Activated CD8-positive, alpha-beta T cell treated with anti-CD3 and anti-CD28 coated beads for 36 hours (primary cell): ENCODE results near the gene PRKAR1A. TPM values are rescaled to one million over a fixed set of nuclear protein-coding genes. Genes with fewer than 3 reads are reported as not detected.

Experiments
- ATAC-seq: fragments of 200-7000 bp; cut with Tn5 transposase; one replicate; pipeline ENCODE4 v1.10.0; 2021; ENCODE audit warnings: mild to moderate bottlenecking, moderate library complexity
- CTCF ChIA-PET: fragments of 350-600 bp; sonication (Branson Sonifier 250); formaldehyde crosslinking; loops from one replicate; lab custom pipeline; 2021; ENCODE audit warnings: antibody characterized with exemption; lab: Charles Lee
- POLR2A ChIA-PET: fragments of 350-600 bp; sonication (Branson Sonifier 250); formaldehyde crosslinking; loops from one replicate; lab custom pipeline; 2021; ENCODE audit warnings: antibody characterized with exemption; lab: Charles Lee
- DNase-seq: peaks from one replicate; pipeline ENCODE4 v3.0.0-alpha.2; 2020
- H3K27ac Mint-ChIP-seq: one replicate; pipeline ENCODE4 v1.8.0; 2021; ENCODE audit warnings: mild to moderate bottlenecking, mixed read lengths
- H3K27me3 Mint-ChIP-seq: one replicate; pipeline ENCODE4 v1.8.0; 2021; ENCODE audit warnings: mixed read lengths
- H3K36me3 Mint-ChIP-seq: one replicate; pipeline ENCODE4 v1.8.0; 2021; ENCODE audit warnings: low read depth, mixed read lengths
- H3K4me1 Mint-ChIP-seq: one replicate; pipeline ENCODE4 v1.8.0; 2021; ENCODE audit warnings: low read depth, mixed read lengths
- H3K4me3 Mint-ChIP-seq: one replicate; pipeline ENCODE4 v1.8.0; 2021; ENCODE audit warnings: mild to moderate bottlenecking, moderate library complexity, mixed read lengths
- H3K9me3 Mint-ChIP-seq: one replicate; pipeline ENCODE4 v1.8.0; 2021; ENCODE audit warnings: mixed read lengths
- intact Hi-C: fragments of 100-400 bp; cut with micrococcal nuclease; formaldehyde crosslinking; loops from one replicate; pipeline ENCODE4 v1.10.0; 2022
- total RNA-seq, 2 experiments: library from RNA; stranded (reverse); gene quantifications; one replicate each; pipeline ENCODE4 v1.2.3, GENCODE V29; 2021
- TF ChIP-seq, protein P1 (sequence below): fragments of 200-600 bp; IDR thresholded peaks from one replicate; pipeline ENCODE4 v1.8.0; 2022; ENCODE audit warnings: antibody characterized with exemption, mild to moderate bottlenecking

PRKAR1A gene
- total RNA-seq, 2 experiments from 2014 or later: 157 to 168 TPM

DNA sequence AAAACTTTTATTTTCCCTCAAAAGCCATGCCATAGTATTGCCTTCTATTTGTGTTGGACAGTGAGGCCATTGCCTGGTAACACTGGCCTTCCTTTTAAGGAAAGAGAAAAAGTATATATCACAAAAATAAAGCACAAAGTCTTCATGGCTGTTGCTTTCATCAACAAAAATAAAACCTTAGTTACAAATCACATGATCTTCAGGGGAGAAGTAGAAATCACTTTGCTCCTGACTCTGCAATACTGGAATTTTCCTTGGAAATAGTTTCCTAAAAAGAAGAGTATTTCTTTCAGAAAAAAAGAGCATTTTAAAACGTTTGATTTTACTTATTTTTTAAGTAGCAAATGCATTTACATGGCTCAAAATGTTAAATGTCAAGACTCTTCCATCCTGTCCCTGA, 47.1 kb downstream of the PRKAR1A start:
- TF ChIP-seq, protein P1, sequence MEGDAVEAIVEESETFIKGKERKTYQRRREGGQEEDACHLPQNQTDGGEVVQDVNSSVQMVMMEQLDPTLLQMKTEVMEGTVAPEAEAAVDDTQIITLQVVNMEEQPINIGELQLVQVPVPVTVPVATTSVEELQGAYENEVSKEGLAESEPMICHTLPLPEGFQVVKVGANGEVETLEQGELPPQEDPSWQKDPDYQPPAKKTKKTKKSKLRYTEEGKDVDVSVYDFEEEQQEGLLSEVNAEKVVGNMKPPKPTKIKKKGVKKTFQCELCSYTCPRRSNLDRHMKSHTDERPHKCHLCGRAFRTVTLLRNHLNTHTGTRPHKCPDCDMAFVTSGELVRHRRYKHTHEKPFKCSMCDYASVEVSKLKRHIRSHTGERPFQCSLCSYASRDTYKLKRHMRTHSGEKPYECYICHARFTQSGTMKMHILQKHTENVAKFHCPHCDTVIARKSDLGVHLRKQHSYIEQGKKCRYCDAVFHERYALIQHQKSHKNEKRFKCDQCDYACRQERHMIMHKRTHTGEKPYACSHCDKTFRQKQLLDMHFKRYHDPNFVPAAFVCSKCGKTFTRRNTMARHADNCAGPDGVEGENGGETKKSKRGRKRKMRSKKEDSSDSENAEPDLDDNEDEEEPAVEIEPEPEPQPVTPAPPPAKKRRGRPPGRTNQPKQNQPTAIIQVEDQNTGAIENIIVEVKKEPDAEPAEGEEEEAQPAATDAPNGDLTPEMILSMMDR: no peak
- no peaks in the 10 kb centered on the region for H3K4me1 Mint-ChIP-seq
- no peak for DNase-seq
- no peaks in the 10 kb centered on the region for H3K9me3 Mint-ChIP-seq
- no peak overlapping the region for H3K27ac Mint-ChIP-seq
- ChIA-PET POLR2A (no interaction called here), CTCF (no interaction called here)
- no peak overlapping the region for H3K4me3 Mint-ChIP-seq
- no peak for ATAC-seq
- no peaks in the 10 kb centered on the region for H3K27me3 Mint-ChIP-seq
- H3K36me3 Mint-ChIP-seq: no peaks in the 10 kb centered on the region
- intact Hi-C loops: no loop called here

DNA sequence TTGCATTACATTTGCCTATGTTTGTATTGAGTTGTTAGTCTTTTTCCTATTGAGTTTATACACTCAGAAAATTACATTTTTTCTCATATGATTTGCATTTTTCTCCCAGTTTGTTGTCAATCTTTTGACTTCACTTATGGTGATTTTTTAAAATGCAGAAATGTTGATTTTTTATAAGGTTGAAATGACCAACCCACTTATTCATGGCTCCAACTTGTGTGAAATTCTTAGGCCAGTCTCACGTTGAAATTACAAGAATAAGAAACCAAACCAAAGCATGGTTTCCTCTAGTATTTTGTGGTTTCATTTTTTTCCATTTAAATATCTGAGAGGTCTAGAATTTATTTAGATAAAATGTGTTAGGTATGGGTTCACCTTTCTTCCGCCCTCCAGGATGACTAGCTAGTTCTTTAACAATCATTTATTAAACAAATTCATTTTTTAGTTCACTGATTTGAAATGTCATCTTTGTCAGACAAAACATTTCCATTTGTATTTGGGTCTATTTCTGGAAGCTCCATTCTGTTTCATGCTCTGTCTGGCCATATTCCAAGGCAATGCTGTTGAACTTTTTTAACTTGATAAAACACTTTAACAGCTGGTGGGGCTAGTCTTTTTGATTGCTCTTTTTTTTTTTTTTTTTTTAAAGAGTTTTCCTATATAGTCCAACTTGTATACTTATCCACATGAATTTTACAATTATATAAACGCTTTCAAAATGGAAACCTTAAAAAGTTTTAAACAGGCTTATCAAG, 48.9 kb downstream of the PRKAR1A start:
- TF ChIP-seq, protein P1: no peak
- H3K27ac Mint-ChIP-seq: no peak overlapping the region
- no peaks in the 10 kb centered on the region for H3K9me3 Mint-ChIP-seq
- H3K4me1 Mint-ChIP-seq: no peaks in the 10 kb centered on the region
- POLR2A ChIA-PET: no interaction called here
- H3K36me3 Mint-ChIP-seq: no peaks in the 10 kb centered on the region
- DNase-seq (no peak), ATAC-seq (no peak)
- H3K27me3 Mint-ChIP-seq: peaks cover 5% of the 10 kb centered on the region
- H3K4me3 Mint-ChIP-seq: no peak overlapping the region
- CTCF ChIA-PET: no interaction called here
- intact Hi-C loops: no loop called here

DNA sequence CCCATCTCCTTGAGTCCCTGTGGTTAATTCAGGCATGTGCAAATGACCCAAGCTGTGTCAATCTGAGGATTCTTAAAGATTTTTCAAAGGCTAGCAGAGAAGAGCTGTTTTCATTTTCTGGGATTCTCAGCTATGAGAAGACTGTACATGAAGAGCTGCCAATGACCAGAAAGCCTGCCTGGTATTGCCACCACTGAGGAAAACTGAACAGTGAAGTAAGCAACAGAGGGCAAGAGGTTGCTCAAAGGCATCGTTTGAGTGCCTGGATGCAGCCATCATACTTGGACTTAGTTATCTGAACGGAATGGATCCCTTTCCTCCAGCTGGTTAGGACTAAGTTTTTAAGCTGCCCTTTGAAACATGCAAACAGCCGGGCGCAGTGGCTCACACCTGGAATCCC, 50.5 kb downstream of the PRKAR1A start:
- H3K4me3 Mint-ChIP-seq: no peak overlapping the region
- ATAC-seq (no peak), DNase-seq (no peak)
- POLR2A ChIA-PET: no interaction called here
- CTCF ChIA-PET: interaction anchor here (0.8 kb wide), 1 partner anchor 28 kb away, joined by 3 read pairs; no protein-coding TSS in a partner anchor
- H3K9me3 Mint-ChIP-seq: no peaks in the 10 kb centered on the region
- H3K4me1 Mint-ChIP-seq: no peaks in the 10 kb centered on the region
- H3K36me3 Mint-ChIP-seq: no peaks in the 10 kb centered on the region
- intact Hi-C loops: no loop called here
- TF ChIP-seq, protein P1: no peak
- no peak overlapping the region for H3K27ac Mint-ChIP-seq
- H3K27me3 Mint-ChIP-seq: peaks cover 5% of the 10 kb centered on the region

DNA sequence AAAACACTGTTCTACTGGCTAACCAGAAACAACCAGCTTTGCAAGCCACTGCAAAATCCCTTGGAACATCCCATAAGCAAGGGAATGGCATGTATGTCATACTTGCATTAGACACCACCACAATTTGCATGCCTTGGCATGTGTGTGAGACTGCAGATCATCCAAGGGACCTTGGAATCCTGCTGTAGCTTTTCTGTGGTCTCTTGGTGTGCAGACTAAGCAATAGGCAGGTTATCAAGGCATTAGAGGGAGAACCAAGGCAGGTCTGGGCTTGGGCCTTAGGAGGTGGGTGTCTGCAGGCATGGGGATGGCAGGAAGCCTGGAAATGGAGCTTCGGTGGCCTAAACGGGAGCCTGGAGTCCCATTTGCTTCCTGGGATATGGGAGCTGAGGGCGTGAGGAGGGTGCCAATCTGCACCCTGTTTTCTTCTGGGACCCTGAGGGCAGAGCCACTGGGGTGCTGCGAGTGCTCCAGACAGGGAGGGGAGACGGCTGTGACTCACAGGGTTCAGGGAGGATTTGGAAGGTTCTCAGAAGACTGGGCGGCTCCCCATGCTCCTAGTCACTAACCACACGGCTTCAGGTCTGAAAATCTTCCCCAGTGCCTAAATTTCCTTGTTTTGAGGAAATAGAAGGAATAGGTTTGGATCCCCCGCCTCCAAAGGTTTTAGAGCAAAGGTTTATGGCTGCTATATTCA, 52.3 kb downstream of the PRKAR1A start:
- CTCF ChIA-PET: interaction anchor here (1.2 kb wide), 1 partner anchor 31 kb away, joined by 3 read pairs; no protein-coding TSS in a partner anchor
- Mint-ChIP-seq H3K9me3 (no peaks in the 10 kb centered on the region), H3K36me3 (no peaks in the 10 kb centered on the region), H3K27ac (no peak overlapping the region), H3K4me3 (no peak overlapping the region), H3K27me3 (peaks cover 5% of the 10 kb centered on the region), H3K4me1 (no peaks in the 10 kb centered on the region)
- POLR2A ChIA-PET: no interaction called here
- ATAC-seq (no peak), DNase-seq (no peak)
- TF ChIP-seq, protein P1: no peak
- intact Hi-C loops: no loop called here
